GM19193 (cell line): ENCODE data around the gene SYNJ1.

Experiments used
- POLR2A ChIP-seq: IDR thresholded peaks from 4 replicates; pipeline ENCODE4 v1.6.1; 2011; ENCODE audit not compliant: insufficient read depth, insufficient read length; ENCODE audit errors: extremely low read depth

The SYNJ1 gene

DNA sequence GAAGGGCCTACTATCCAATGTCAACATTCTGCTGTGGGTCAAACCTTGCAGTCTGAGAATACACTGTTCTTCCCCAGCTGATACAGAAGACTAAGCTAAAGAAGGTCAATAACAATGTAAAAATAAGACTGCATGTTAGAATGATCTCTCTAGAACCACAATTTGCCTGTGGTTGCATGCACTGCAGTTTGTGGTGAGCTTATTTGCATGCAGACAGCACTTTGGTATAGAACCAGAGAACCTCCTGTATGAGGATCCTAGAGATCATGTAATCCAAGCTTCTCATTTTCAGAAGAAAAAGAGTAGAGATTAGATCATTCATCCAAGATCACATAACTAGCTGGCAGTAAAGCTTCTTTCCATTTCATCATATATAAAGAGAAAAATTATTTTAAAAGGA lies 15.8 kb downstream of the SYNJ1 start:
- no peak for TF ChIP-seq POLR2A

DNA sequence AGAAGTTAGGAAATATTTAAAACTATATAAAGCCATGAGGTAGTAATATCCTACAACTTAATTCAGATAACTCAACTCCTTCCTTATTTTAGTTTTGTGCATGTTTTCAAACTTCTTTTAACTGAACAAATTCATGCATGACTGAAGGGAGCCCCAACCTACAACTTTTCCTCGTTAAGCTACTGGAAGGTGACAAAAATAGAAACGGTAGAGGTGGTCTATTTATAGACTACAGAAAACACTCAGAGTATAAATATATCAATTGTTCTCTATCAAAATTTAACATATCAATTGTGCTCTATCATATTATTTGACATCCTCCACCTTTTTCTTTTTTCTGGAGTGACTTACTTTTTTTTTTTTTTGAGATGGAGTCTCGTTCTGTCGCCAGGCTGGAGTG lies 16.8 kb downstream of the SYNJ1 start:
- no peak for TF ChIP-seq POLR2A

DNA sequence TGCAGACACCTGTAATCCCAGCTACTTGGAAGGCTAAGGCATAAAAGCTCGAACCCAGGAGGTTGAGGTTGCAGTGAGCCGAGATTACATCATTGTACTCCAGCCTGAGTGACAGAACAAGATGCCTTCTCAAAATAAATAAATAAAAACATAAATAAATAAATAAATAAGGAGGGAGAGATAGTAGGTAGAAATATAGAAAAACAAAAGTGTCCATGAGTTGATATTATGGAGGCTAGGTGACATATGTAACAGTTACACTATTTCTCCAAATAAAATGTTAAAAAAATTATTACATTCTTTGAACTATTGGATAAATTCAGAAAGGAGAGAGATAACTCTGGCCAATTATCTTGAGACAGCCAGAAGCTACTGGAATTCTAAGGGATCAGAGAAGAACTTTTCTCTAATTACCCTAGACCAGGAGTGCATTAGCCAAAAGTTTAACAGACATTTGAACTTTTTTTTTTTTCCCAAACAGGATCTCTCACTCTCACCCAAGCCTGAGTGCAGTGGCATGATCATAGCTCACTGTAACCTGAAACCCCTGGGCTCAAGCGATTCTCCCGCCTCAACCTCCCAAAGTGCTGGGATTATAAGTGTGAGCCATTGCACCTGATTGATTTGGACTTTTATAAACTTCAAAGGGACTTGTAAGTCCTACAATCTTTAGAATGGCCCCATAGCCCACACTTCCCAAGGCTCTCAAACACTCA lies 17.6 kb downstream of the SYNJ1 start:
- no peak for TF ChIP-seq POLR2A

DNA sequence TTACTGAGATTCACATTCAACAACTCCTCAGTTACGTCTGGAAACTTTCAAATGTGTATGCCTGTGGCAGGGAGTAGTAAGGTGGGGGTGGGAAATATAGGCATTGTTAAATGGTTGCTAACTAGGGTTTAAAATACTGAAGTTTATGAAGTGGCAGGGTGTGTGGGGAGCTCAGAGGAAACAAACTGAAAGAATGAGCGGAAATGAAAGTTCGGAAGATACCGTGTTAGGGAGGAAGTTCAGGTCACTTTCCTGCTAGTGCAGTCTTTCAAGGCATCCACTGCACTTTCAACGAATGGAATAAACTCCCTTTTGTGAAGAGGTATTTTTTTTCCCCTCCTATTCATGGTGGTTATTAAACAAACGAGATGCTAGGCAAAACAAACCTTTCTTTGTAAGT lies 19.7 kb downstream of the SYNJ1 start:
- no peak for TF ChIP-seq POLR2A

DNA sequence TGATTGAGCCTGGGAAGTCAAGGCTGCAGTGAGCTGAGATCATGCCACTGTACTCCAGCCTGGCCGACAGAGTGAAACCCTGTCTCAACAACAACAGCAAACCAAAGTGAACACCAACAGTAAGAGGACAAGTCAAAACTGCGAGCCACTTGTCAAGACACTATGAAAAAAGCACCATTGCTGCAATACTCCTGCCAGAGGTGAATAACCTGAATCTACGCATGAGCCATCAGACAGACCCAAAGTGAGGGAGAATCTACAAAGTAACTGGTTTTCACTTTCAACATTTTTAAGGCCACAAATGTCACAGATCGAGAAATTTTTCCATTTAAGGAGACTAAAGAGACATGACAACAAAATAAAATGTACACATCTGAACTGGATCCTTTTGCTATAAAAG lies 21.9 kb downstream of the SYNJ1 start:
- no peak for TF ChIP-seq POLR2A

DNA sequence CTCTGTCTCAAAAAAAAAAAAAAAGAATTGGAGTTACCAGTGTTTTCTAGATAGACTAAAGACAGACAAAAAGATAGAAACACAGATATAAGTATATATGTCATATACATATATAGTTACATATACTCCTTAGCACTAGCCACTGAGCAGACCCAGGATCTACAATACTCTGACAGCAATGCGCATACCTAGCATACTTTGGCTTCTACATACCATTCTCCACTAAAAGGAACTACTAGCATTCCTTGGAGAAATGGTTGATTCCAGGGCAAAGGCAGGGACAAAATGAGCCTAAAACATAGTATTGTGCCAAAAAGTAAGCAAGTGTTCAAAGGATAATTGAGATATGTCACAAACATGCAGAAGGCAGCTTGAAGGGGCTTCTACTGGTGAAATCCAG lies 22.7 kb downstream of the SYNJ1 start:
- TF ChIP-seq POLR2A, result no peak

DNA sequence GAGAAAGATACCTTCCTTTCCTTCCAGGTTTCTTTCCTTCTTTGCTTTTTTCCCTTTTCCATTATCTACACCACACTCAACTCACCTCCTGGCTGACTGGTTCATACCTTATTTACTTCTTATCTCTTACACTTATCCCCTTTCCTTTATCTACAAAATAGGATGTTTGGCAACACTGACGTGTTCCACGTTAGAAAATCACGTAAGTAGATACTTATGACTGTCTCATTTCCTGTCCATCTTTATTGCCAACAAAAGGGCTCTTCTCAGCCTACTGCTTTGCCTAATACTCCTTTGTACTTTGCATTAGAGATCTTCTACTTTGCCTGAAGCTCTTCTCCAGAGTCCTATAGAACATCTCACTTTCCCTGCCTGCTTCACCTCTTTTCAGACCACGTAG lies 25.1 kb downstream of the SYNJ1 start:
- no peak for TF ChIP-seq POLR2A

DNA sequence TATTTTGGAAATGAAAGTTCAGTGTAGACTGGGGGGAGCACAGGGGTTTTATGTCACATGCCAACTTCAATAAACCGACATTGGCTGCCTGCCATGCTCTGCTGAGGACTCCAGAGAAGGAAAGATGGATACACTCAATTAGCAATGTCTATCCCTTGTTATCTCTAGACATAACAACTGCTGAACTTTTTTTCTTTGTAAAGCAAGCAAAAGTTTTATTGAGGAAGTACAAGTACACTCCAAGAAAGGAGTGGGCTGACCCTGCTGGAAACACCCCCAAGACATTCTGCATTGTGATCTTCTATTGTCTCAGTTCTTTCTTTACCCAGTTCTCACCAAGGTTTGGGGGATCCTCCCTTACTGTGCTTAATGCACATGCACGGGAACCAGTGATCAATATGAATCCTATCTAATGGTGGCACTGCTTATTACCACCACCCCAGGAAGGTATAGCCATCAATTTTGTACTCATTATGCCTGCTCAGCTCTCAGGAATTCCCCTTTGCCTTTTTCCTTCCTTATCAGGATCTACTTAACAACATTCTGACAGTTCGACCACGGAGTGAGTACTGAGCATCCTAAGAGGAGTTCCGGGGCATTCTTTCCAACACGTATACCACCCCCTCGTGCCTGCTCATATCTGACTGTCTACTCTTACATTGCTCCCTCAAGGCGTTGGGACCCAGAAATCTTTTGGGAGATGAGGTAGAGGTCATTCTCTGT lies 28.7 kb downstream of the SYNJ1 start:
- no peak for TF ChIP-seq POLR2A

DNA sequence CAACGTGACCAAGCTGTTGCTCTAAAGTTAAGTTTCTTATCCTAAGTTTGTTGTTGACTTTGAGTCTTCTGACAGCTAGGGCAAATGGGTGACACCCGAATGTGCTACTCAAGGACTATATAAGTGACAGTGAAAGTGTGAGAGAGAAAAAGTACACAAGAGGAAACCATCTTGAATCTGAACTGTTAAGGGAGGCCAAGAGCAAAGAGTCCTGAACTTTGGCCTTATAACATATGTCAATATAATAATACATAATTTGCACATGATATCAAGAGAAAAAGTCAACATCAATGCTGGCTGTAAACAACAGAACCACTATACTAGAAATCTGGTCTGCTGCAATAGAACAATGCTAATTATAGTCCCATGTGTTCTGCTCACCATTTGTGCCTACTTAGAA lies 29.5 kb downstream of the SYNJ1 start:
- TF ChIP-seq POLR2A, result no peak

DNA sequence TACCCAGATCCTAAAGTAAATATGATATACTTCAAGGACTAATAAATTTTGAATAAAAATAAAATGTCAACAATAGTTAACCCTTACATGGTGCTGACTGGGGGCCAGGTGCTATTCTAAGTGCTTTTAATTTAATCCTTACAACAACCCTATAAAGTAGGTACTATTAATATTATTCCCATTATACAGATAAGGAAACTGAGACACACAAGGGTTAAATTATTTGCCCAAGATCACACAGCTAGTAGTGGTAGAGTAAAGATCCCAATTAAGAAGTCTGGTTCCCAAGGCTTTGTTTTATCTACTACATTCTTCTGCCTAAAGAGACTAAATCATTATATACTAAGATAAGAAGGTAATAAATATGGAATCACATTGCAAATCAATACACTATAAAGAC lies 34.2 kb downstream of the SYNJ1 start:
- TF ChIP-seq POLR2A, result no peak

DNA sequence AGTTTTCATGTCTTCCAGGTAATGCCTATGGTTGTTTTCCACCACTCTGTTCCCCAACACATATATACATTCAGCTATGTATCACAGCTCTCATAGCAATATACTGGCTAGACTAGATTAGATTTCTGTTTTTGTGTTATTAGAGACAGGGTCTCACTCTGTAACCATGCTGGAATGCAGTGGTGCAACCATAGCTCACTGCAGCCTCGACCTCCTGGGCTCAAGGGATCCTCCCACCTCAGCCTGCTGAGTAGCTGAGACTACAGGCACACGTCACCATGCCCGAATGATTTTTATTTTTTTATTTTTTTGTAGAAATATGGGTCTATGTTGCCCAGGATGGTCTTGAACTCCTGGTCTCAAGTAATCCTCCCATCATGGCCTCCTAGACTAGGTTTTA lies 37.7 kb downstream of the SYNJ1 start:
- TF ChIP-seq POLR2A, result no peak

DNA sequence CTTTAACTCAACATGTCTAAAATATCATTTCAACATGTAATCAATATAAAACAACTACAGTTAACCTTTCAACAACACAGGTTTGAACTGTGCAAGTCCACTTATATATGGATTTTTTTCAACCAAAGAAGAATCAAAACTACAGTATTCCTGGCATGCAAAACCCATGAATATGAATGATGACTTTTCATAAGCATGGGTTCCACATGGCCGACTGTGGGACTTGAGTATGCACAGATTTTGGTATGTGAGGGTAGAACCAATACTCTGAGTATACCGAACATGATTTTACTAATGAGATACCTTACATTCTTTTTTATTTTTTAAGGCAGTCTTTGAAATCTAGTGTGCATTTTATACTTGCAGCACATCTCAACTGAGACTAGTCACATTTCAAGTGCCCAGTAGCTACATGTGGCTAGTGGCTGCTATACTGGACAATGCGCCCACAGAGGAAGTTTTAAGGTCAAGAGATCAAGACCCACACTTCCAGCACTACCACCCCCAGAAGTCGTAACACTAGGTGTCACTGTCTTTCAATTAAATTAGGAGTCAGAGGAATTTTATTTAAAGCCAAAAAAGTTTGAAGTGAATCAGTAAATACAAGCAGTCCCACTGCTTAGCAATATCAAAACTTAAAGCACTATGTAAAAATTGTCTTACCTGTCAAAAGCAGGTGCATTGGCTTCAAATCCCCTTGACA lies 40.0 kb downstream of the SYNJ1 start:
- TF ChIP-seq POLR2A, result no peak

DNA sequence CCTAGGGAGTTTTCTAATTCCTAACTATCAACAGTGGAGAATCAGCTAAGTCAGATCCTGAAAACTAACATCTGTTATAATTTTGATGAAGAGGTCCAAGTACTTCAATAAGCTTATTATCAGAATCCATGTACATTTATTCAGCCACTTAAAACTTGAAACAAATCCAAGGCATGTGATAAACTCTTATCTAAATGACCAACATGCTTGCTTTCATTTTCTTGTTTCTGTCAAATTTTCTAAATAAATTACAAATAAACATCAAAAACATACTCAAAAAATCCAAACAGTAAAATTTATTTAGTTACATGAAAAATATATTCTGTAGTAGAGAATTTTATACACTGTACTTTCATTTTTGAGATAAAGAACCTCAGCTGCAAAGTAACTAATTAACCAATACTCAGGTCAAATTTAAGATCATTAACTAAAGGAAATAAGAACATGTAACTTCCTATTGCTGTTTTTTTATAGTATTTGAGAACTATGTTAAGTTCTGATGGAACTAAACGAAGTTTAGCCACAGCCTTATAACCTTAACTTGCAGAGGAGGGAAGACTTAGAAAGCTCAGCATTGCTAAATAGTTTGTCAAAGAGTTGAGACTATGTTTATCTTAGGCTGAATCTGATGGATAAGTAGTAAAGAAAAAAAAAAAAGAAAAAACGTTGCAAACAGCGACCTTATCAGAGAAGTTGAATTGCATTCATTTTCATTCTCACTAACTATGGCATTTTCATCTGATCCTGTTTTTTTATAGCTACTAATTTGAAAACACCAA lies 44.9 kb downstream of the SYNJ1 start:
- TF ChIP-seq POLR2A, result no peak

DNA sequence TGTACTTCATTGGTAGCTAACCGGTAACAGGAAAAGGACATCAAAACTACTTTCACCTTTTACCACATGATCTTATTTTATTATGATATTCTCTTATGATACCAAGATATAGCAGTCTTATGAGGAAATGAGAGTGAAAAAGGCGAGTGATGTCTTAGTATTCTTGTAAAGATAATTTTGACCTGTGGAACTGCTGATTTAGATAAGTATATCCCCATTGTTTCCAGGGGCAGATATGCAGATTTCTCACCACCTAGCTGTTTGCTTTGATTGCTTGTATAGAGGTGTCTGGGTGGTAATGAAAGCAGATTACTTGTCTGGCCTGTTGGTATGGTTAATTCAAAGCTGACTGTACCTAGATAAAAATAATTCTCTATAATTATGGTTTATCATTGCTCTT lies 53.1 kb downstream of the SYNJ1 start:
- TF ChIP-seq POLR2A, result no peak

DNA sequence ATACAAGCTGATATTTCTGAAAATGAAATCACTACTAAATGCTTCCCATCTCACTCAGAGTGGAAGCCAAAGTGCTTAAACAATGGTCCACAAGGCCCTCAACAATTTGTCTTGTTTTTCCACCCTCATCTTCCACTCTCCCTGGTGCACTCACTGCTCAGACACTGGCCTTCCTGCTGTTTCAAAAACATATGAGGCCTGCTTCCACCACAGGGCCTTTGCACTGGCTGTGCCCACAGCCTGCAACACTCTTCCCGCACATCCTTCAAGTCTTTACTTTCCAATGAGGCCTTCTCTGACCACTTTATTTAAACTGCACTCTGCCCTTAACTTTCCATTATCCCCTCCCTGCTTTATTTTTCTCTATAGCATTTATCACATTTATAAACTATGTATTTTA lies 53.8 kb downstream of the SYNJ1 start:
- TF ChIP-seq POLR2A, result no peak
